ENCODE measurements around the gene ZBTB20. TPM values are rescaled to one million over a fixed set of nuclear protein-coding genes. Genes with fewer than 3 reads are reported as not detected.

Gene ZBTB20
- total and polyA plus RNA-seq, 2 donors (not counting 1 experiment from before 2014, with no cell fraction given): 4.0 to 22.5 TPM

GRCh38 chr3:114538211-114538610, 608.9 kb downstream of the ZBTB20 start:
- Histone ChIP-seq H3K4me3 (replicated peaks in 1 of 4; ENCODE audit: control extremely low read depth in 1 of 4, insufficient read depth in 1 of 4, low read depth in 3 of 4, low read length in 4 of 4) (no peak overlapping the region), H3K9me3 (ENCODE audit: control insufficient read depth, insufficient read depth, low read depth, low read length) (no peaks in the 10 kb centered on the region), H3K27me3 (ENCODE audit: control insufficient read depth, insufficient read depth, low read length) (no peaks in the 10 kb centered on the region), H4K20me1 (ENCODE audit: control insufficient read depth, extremely low read depth, insufficient read depth, low read length) (no peaks in the 10 kb centered on the region), H3K79me2 (ENCODE audit: control insufficient read depth, insufficient read depth, low read length) (no peaks in the 10 kb centered on the region), H3K4me1 (ENCODE audit: control insufficient read depth, extremely low read depth, insufficient read depth, low read length) (no peaks in the 10 kb centered on the region), H3K27ac (ENCODE audit: insufficient read depth, low read length) (no peak overlapping the region), H2AFZ (ENCODE audit: low read length) (no peak overlapping the region), H3K36me3 (ENCODE audit: control insufficient read depth, insufficient read depth, low read length) (no peaks in the 10 kb centered on the region), H3K4me2 (ENCODE audit: extremely low read depth, insufficient read depth, low read length) (no peak overlapping the region), H3K9ac (ENCODE audit: insufficient read depth, low read length) (no peak overlapping the region)
- no peak for DNase-seq (ENCODE audit: low read depth in 2 of 2)
- no peak for TF ChIP-seq EZH2 (IDR thresholded peaks at IDR 0.05; ENCODE audit: low read length, missing control alignments)
- TF ChIP-seq, protein P1, sequence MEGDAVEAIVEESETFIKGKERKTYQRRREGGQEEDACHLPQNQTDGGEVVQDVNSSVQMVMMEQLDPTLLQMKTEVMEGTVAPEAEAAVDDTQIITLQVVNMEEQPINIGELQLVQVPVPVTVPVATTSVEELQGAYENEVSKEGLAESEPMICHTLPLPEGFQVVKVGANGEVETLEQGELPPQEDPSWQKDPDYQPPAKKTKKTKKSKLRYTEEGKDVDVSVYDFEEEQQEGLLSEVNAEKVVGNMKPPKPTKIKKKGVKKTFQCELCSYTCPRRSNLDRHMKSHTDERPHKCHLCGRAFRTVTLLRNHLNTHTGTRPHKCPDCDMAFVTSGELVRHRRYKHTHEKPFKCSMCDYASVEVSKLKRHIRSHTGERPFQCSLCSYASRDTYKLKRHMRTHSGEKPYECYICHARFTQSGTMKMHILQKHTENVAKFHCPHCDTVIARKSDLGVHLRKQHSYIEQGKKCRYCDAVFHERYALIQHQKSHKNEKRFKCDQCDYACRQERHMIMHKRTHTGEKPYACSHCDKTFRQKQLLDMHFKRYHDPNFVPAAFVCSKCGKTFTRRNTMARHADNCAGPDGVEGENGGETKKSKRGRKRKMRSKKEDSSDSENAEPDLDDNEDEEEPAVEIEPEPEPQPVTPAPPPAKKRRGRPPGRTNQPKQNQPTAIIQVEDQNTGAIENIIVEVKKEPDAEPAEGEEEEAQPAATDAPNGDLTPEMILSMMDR (conservative IDR thresholded peaks at IDR 0.05 in 1 of 2, IDR thresholded peaks at IDR 0.05 in 1 of 2; ENCODE audit: low read depth in 1 of 2, low read length in 2 of 2): no peak

DNA sequence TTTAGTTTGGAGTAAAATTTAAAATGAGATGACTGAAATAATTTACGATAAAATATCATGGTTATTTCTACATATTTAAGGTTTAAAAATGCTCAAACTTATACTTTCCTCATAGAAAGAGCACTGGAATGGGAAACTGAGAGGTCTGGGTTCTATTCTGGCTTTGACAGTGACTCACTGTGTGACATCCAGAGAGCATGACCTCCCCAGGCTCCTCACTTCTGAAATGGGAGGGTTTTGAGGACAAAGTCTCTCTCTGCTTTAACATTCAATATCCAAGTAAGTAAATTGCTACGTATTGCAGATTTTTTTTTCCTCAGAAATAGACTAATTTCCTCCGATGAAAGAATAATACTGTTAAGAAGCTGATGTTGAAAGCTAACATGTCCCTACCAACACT, 618.6 kb downstream of the ZBTB20 start:
- no peaks in the 10 kb centered on the region for H3K9me3 ChIP-seq (ENCODE audit: control insufficient read depth, insufficient read depth, low read depth, low read length)
- TF ChIP-seq, protein P1 (conservative IDR thresholded peaks at IDR 0.05 in 1 of 2, IDR thresholded peaks at IDR 0.05 in 1 of 2; ENCODE audit: low read depth in 1 of 2, low read length in 2 of 2): no peak
- no peak for TF ChIP-seq EZH2 (IDR thresholded peaks at IDR 0.05; ENCODE audit: low read length, missing control alignments)
- no peak overlapping the region for H3K27ac ChIP-seq (ENCODE audit: insufficient read depth, low read length)

GRCh38 chr3:114527036-114527644, 619.9 kb downstream of the ZBTB20 start:
- H3K27ac ChIP-seq (ENCODE audit: insufficient read depth, low read length): no peak overlapping the region
- peak; percentile 13 to 44 for DNase-seq (ENCODE audit: low read depth in 2 of 2)
- no peaks in the 10 kb centered on the region for H3K27me3 ChIP-seq (ENCODE audit: control insufficient read depth, insufficient read depth, low read length)

More for the DNA sequence above, 618.6 kb downstream of the ZBTB20 start:
- Histone ChIP-seq H3K4me3 (replicated peaks in 1 of 4; ENCODE audit: control extremely low read depth in 1 of 4, insufficient read depth in 1 of 4, low read depth in 3 of 4, low read length in 4 of 4) (no peak overlapping the region), H3K9ac (ENCODE audit: insufficient read depth, low read length) (no peak overlapping the region), H4K20me1 (ENCODE audit: control insufficient read depth, extremely low read depth, insufficient read depth, low read length) (no peaks in the 10 kb centered on the region), H3K36me3 (ENCODE audit: control insufficient read depth, insufficient read depth, low read length) (no peaks in the 10 kb centered on the region), H3K27me3 (ENCODE audit: control insufficient read depth, insufficient read depth, low read length) (no peaks in the 10 kb centered on the region), H2AFZ (ENCODE audit: low read length) (no peak overlapping the region), H3K79me2 (ENCODE audit: control insufficient read depth, insufficient read depth, low read length) (no peaks in the 10 kb centered on the region), H3K4me2 (ENCODE audit: extremely low read depth, insufficient read depth, low read length) (no peak overlapping the region), H3K4me1 (ENCODE audit: control insufficient read depth, extremely low read depth, insufficient read depth, low read length) (peaks cover 2% of the 10 kb centered on the region)
- no peak for DNase-seq (ENCODE audit: low read depth in 2 of 2)

More at GRCh38 chr3:114527036-114527644, 619.9 kb downstream of the ZBTB20 start:
- no peaks in the 10 kb centered on the region for H3K9me3 ChIP-seq (ENCODE audit: control insufficient read depth, insufficient read depth, low read depth, low read length)
- peaks cover 2% of the 10 kb centered on the region for H3K4me1 ChIP-seq (ENCODE audit: control insufficient read depth, extremely low read depth, insufficient read depth, low read length)
- no peak overlapping the region for H3K9ac ChIP-seq (ENCODE audit: insufficient read depth, low read length)
- H3K4me3 ChIP-seq (replicated peaks in 1 of 4; ENCODE audit: control extremely low read depth in 1 of 4, insufficient read depth in 1 of 4, low read depth in 3 of 4, low read length in 4 of 4): no peak overlapping the region
- no peaks in the 10 kb centered on the region for H4K20me1 ChIP-seq (ENCODE audit: control insufficient read depth, extremely low read depth, insufficient read depth, low read length)
- H3K36me3 ChIP-seq (ENCODE audit: control insufficient read depth, insufficient read depth, low read length): no peaks in the 10 kb centered on the region
- TF ChIP-seq, protein P1 (conservative IDR thresholded peaks at IDR 0.05 in 1 of 2, IDR thresholded peaks at IDR 0.05 in 1 of 2; ENCODE audit: low read depth in 1 of 2, low read length in 2 of 2): peak; percentile 47 to 72
- no peak for TF ChIP-seq EZH2 (IDR thresholded peaks at IDR 0.05; ENCODE audit: low read length, missing control alignments)
- H3K79me2 ChIP-seq (ENCODE audit: control insufficient read depth, insufficient read depth, low read length): no peaks in the 10 kb centered on the region
- no peak overlapping the region for H2AFZ ChIP-seq (ENCODE audit: low read length)
- no peak overlapping the region for H3K4me2 ChIP-seq (ENCODE audit: extremely low read depth, insufficient read depth, low read length)
